Measurements from ENCODE around the gene BROX.
A peak's percentile ranks its signal among the peaks of the same experiment; 100 is the strongest.

BROX gene

DNA sequence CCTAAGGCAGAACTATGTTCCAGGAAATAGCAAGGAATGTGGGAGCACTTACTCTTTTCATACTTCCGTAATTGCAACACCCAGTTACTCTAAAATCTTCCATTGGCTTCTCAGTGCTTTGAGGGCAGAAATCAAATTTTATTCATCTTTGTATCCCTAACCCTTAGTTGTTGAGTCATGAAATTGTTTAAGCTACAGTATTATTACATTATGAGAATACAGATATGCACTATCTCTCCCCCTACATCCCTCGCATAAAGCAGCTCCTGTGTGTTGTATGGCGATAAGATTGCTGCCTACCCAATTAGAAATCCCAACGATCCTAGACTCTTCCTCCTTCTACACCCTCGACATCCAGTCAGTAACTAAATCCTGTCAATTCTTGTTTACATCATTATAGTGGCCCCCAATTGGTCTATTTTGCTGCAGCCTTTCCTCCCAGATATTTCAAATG lies 2.6 kb upstream of the BROX start:
- Histone ChIP-seq H3K4me3 (ENCODE audit: low read depth, low read length) (no peak overlapping the region), H3K9me3 (ENCODE audit: control insufficient read depth, low read length) (no peaks in the 10 kb centered on the region), H3K4me2 (ENCODE audit: low read length) (no peak overlapping the region), H2AFZ (no peak overlapping the region), H3K9ac (no peak overlapping the region), H3K79me2 (peaks cover 13% of the 10 kb centered on the region), H3K36me3 (ENCODE audit: control insufficient read depth, insufficient read depth, low read length) (no peaks in the 10 kb centered on the region), H3K27me3 (ENCODE audit: control insufficient read depth, insufficient read depth, low read length) (no peaks in the 10 kb centered on the region), H3K4me1 (no peaks in the 10 kb centered on the region), H3K27ac (no peak overlapping the region)
- TF ChIP-seq, protein P1, sequence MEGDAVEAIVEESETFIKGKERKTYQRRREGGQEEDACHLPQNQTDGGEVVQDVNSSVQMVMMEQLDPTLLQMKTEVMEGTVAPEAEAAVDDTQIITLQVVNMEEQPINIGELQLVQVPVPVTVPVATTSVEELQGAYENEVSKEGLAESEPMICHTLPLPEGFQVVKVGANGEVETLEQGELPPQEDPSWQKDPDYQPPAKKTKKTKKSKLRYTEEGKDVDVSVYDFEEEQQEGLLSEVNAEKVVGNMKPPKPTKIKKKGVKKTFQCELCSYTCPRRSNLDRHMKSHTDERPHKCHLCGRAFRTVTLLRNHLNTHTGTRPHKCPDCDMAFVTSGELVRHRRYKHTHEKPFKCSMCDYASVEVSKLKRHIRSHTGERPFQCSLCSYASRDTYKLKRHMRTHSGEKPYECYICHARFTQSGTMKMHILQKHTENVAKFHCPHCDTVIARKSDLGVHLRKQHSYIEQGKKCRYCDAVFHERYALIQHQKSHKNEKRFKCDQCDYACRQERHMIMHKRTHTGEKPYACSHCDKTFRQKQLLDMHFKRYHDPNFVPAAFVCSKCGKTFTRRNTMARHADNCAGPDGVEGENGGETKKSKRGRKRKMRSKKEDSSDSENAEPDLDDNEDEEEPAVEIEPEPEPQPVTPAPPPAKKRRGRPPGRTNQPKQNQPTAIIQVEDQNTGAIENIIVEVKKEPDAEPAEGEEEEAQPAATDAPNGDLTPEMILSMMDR (IDR thresholded peaks at IDR 0.05), result no peak

- peaks cover 8% of the 10 kb centered on the region for H3K79me2 ChIP-seq
- H3K9ac ChIP-seq, result no peak overlapping the region
- peak overlapping the region; percentile 100 for H3K4me3 ChIP-seq (ENCODE audit: low read depth, low read length)
- peak overlapping the region; percentile 75 for H2AFZ ChIP-seq
- H3K4me1 ChIP-seq, result no peaks in the 10 kb centered on the region
- H3K27me3 ChIP-seq (ENCODE audit: control insufficient read depth, insufficient read depth, low read length), result no peaks in the 10 kb centered on the region
- peak overlapping the region; percentile 43 for H3K27ac ChIP-seq
- TF ChIP-seq, protein P1 (IDR thresholded peaks at IDR 0.05), result no peak
- H3K9me3 ChIP-seq (ENCODE audit: control insufficient read depth, low read length), result no peaks in the 10 kb centered on the region
- H3K36me3 ChIP-seq (ENCODE audit: control insufficient read depth, insufficient read depth, low read length), result no peaks in the 10 kb centered on the region
- peak overlapping the region; percentile 64 for H3K4me2 ChIP-seq (ENCODE audit: low read length)
Measured at GRCh38 chr1:222711319-222712252, 778 bp upstream of the BROX start.

GRCh38 chr1:222713091-222713961 lies 962 bp downstream of the BROX start:
- Histone ChIP-seq H3K9me3 (ENCODE audit: control insufficient read depth, low read length) (no peaks in the 10 kb centered on the region), H3K79me2 (peaks cover 6% of the 10 kb centered on the region), H3K36me3 (ENCODE audit: control insufficient read depth, insufficient read depth, low read length) (no peaks in the 10 kb centered on the region), H3K9ac (peak overlapping the region; percentile 76), H3K4me1 (no peaks in the 10 kb centered on the region), H3K27me3 (ENCODE audit: control insufficient read depth, insufficient read depth, low read length) (no peaks in the 10 kb centered on the region), H3K4me2 (ENCODE audit: low read length) (peak overlapping the region; percentile 99), H3K27ac (peak overlapping the region; percentile 99), H2AFZ (peak overlapping the region; percentile 94), H3K4me3 (ENCODE audit: low read depth, low read length) (peak overlapping the region; percentile 100)
- TF ChIP-seq, protein P1 (IDR thresholded peaks at IDR 0.05), result no peak

DNA sequence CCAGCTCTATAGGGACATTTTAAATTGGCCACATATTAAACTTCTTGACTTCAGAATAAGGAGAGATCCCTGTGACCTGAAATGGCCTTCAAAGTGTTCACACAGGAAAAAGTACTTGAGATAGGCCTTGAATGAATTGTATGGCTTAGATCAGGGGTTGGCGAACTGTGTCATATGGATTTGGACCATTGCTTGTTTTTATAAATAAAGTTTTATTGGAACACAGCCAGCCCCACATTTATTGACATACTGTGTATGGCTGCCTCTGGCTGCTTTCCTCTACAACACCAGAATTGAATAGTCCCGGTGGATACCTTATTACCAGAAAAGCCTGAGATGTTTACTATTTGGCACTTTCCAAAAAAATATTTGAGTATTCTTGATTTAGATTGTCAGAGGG lies 4.0 kb downstream of the BROX start:
- no peaks in the 10 kb centered on the region for H3K9me3 ChIP-seq (ENCODE audit: control insufficient read depth, low read length)
- H3K27me3 ChIP-seq (ENCODE audit: control insufficient read depth, insufficient read depth, low read length), result no peaks in the 10 kb centered on the region
- H3K79me2 ChIP-seq, result no peaks in the 10 kb centered on the region
- no peak overlapping the region for H3K27ac ChIP-seq
- no peak overlapping the region for H3K4me2 ChIP-seq (ENCODE audit: low read length)
- H2AFZ ChIP-seq, result no peak overlapping the region
- TF ChIP-seq, protein P1 (IDR thresholded peaks at IDR 0.05), result no peak
- H3K4me3 ChIP-seq (ENCODE audit: low read depth, low read length), result no peak overlapping the region
- H3K36me3 ChIP-seq (ENCODE audit: control insufficient read depth, insufficient read depth, low read length), result no peaks in the 10 kb centered on the region
- H3K9ac ChIP-seq, result no peak overlapping the region
- no peaks in the 10 kb centered on the region for H3K4me1 ChIP-seq

All from parathyroid adenoma (tissue), 2 donors.